ENCODE results near the gene CCDC33.

- TF ChIP-seq POLR2AphosphoS5 (IDR thresholded peaks at IDR 0.05) (no peak), POLR2A (IDR thresholded peaks at IDR 0.05) (no peak)
Measured at GRCh38 chr15:74337607-74338211, 101.6 kb downstream of the CCDC33 start.
